Subcutaneous abdominal adipose tissue (tissue), 5 donors: ENCODE results near the gene EXD3.

Experiments
- H3K27ac ChIP-seq: one replicate; pipeline ENCODE4 v1.7.0; 2013; ENCODE audit warnings: low read depth, mild to moderate bottlenecking, inconsistent platforms, low read length, moderate library complexity
- H3K27me3 ChIP-seq, 5 donors: one replicate each; pipeline ENCODE4 v1.7.0; 2013; ENCODE audit warnings: low read length in 5 of 5, inconsistent platforms in 1 of 5; ENCODE audit not compliant: control insufficient read depth in 5 of 5, insufficient read depth in 4 of 5
- H3K36me3 ChIP-seq, 5 donors: one replicate each; pipeline ENCODE4 v1.7.0; 2013; ENCODE audit warnings: low read length in 5 of 5; ENCODE audit not compliant: control insufficient read depth in 5 of 5, insufficient read depth in 5 of 5
- H3K4me1 ChIP-seq, 5 donors: one replicate each; pipeline ENCODE4 v1.7.0; 2013; ENCODE audit warnings: low read length in 5 of 5, mild to moderate bottlenecking in 3 of 5, moderate library complexity in 1 of 5; ENCODE audit not compliant: control insufficient read depth in 5 of 5, insufficient read depth in 5 of 5
- H3K4me3 ChIP-seq, 5 donors: one replicate each; pipeline ENCODE4 v1.7.0; 2013; ENCODE audit warnings: low read length in 5 of 5, low read depth in 1 of 5
- H3K9ac ChIP-seq, 5 donors: one replicate each; pipeline ENCODE4 v1.7.0; 2013; ENCODE audit warnings: low read length in 5 of 5, mild to moderate bottlenecking in 4 of 5, moderate library complexity in 3 of 5
- H3K9me3 ChIP-seq, 5 donors: one replicate each; pipeline ENCODE4 v1.7.0; 2013; ENCODE audit warnings: low read length in 5 of 5; ENCODE audit not compliant: control insufficient read depth in 5 of 5
- donor health status: healthy.
- donor health status: healthy.
- donor health status: healthy.
- donor health status: healthy.
- donor health status: healthy.

EXD3 gene

DNA sequence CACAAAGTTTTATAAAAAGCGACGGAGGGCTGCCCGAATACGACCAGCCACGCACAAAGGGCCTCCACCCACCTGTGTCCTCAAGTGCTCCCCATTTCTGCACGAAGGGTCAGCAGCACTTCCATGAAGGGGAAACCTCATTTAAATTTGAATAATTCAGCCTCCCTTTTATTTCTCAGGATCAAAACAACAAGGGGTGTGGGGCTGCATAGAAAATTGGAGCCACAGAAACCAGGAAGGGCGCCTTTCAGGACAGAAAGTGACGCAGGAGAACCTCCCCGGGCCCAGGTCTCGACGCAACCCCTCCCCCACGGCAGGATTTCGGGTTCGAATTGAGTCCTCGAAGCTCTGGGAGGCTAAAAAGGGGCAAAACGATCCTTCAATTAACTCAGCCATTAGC is 123.0 kb downstream of the EXD3 start:
- H3K27me3 ChIP-seq = peaks cover 38 to 64% (median 57%) of the 10 kb centered on the region in 5 donors
- peak overlapping the region in 4 of 5 donors; percentile 40 to 92 (median 77) for H3K4me3 ChIP-seq
- peaks cover 0 to 73% (median 56%) of the 10 kb centered on the region in 5 donors for H3K4me1 ChIP-seq
- peak overlapping the region; percentile 41 for H3K27ac ChIP-seq
- H3K9ac ChIP-seq = no peak overlapping the region
- peaks cover 0 to 3% (median 0%) of the 10 kb centered on the region in 5 donors for H3K36me3 ChIP-seq
- H3K9me3 ChIP-seq = no peaks in the 10 kb centered on the region

DNA sequence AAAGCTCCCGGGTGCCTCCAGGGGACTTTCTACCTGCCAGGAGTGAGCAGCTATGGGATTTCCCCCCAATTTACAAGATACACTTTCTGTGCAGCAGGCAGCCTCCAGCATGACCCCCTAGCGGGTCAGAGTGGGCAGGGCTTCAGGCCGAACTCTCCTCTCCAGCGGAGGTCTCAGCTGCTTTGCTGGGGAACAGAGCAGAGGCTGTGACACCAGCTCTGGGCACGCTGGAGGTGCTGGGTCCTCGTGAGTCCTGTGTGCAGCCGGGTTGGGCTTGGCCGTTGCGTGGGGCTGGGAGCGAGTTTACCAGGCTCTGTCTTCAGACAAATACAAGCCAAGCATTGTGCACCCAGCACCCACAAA is 123.8 kb downstream of the EXD3 start:
- H3K9me3 ChIP-seq = peaks cover 0 to 5% (median 3%) of the 10 kb centered on the region in 5 donors
- H3K4me3 ChIP-seq = peak overlapping the region in 4 of 5 donors; percentile 35 to 92 (median 77)
- peak overlapping the region; percentile 60 for H3K27ac ChIP-seq
- peak overlapping the region in 1 of 5 donors; percentile 35 for H3K9ac ChIP-seq
- peaks cover 0 to 3% (median 0%) of the 10 kb centered on the region in 5 donors for H3K36me3 ChIP-seq
- H3K4me1 ChIP-seq = peaks cover 0 to 71% (median 53%) of the 10 kb centered on the region in 5 donors
- peaks cover 34 to 64% (median 53%) of the 10 kb centered on the region in 5 donors for H3K27me3 ChIP-seq

DNA sequence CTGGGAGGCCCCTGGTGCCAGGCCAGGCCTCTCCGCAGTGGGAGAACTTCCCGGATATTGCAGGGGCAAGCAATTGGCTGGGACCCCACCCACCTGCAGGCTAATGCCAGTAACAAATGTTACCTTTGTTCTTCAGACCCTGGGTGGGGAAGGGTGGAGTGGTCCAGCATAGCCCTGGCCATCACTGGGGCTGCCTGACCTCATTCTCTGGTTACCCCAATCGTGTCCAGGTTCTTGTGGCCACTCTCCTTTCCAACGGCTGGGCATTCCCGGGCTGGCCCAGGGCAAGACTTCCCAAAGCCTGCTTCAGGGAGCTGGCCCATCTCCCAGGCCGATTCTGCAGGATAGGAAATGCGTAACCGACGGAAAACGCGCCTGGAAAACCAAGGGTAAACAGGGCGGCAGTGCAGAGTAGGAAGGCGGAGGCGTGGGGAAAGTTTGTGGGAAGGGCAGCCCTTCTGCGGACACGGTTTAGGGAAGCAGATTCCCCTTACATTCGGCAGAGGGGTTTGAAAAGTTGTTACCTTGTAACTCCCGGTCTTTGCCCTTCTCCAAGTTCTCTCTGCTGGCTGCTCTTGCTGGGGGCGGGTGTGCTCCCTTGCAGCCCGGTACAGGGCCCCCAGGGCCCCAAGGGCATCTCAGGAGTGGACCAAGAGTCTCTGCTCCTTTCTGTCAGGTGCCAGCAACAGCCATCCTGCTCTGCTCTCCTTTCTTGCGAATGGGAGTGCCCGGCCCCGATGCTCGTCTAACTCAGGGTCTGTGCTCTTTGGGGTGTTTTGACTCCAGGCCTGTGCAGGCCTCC is 124.4 kb downstream of the EXD3 start:
- Histone ChIP-seq H3K27me3 (peaks cover 31 to 64% (median 51%) of the 10 kb centered on the region in 5 donors), H3K4me3 (peak overlapping the region in 4 of 5 donors; percentile 35 to 92 (median 77)), H3K27ac (peak overlapping the region; percentile 74), H3K9me3 (peaks cover 0 to 5% (median 4%) of the 10 kb centered on the region in 5 donors), H3K4me1 (peaks cover 0 to 71% (median 54%) of the 10 kb centered on the region in 5 donors), H3K9ac (peak overlapping the region in 1 of 5 donors; percentile 35), H3K36me3 (peaks cover 0 to 3% (median 0%) of the 10 kb centered on the region in 5 donors)

DNA sequence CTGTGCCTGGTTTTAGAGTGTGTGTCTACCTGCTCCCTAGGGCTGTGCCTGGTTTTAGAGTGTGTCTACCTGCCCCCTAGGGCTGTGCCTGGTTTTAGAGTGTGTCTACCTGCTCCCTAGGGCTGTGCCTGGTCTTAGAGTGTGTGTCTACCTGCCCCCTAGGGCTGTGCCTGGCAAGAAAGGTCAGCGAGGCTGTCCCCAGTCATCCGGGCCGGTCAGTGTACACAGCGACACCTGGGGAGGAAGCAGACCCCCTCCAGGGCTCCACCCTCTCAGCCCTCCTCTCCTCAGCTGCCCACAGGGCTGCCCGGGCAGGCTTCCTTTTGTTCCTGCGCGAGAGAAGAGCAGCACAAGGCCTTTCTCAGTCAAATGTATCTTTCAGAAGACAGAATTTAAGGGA is 125.0 kb downstream of the EXD3 start:
- Histone ChIP-seq H3K4me3 (peak overlapping the region in 2 of 5 donors; percentile 73 to 92), H3K27me3 (peaks cover 31 to 59% (median 53%) of the 10 kb centered on the region in 5 donors), H3K36me3 (peaks cover 0 to 3% (median 0%) of the 10 kb centered on the region in 5 donors), H3K9ac (peak overlapping the region in 2 of 5 donors; percentile 26 to 59), H3K4me1 (peaks cover 0 to 65% (median 49%) of the 10 kb centered on the region in 5 donors), H3K9me3 (peaks cover 0 to 5% (median 4%) of the 10 kb centered on the region in 5 donors), H3K27ac (peak overlapping the region; percentile 74)

DNA sequence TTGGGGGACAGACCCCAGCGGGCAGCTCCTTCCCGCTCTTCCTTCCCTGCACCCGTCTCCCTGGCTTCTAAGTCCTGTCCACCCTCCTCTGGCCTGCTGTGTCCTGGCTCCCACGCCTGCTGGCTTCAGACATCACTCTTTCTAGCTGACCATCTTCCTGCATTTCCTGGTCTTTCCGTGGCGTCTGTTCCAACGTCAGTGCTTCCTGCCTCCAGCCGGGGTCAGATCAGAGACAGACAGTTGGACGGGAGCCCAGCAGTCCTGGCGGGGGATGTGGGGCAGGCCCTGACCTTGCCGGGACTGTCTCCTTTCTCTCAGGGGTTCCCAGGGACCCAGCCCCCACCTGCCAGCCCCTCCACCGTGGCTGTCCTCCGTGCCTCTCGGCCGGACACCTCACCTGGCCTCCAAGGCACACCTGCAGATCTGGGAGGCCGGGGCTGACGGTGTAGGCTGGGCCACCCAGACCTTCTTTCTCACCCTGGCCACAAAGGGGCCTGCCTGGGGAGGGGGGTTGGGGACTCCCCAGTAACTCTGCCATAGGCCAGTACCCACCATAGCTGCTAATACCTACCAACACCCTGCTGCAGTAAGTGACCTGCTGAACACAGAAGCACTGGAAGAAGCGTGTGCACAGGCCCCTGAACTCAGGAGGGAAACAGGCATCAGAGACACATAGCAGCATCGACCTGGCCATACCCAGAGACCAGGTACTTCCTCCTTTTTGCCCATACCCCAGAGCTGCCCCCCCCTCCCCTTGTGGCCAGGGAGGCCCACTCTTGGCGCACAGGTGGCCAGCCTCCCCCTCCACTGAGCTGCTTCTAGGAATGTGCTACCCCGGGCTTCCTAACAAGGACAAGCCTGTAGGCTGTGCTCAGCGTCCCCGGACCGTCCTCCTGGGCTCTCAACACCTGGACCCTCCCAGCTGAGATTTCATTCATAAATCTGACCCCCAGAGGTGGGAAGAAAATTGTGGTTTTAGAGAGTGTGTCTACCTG is 126.0 kb downstream of the EXD3 start:
- peak overlapping the region in 4 of 5 donors; percentile 49 to 60 (median 58) for H3K4me3 ChIP-seq
- peaks cover 0 to 5% (median 4%) of the 10 kb centered on the region in 5 donors for H3K9me3 ChIP-seq
- peak overlapping the region; percentile 74 for H3K27ac ChIP-seq
- peaks cover 0 to 59% (median 43%) of the 10 kb centered on the region in 5 donors for H3K4me1 ChIP-seq
- peak overlapping the region in 3 of 5 donors; percentile 26 to 61 (median 52) for H3K9ac ChIP-seq
- peaks cover 0 to 3% (median 0%) of the 10 kb centered on the region in 5 donors for H3K36me3 ChIP-seq
- peaks cover 31 to 60% (median 54%) of the 10 kb centered on the region in 5 donors for H3K27me3 ChIP-seq

DNA sequence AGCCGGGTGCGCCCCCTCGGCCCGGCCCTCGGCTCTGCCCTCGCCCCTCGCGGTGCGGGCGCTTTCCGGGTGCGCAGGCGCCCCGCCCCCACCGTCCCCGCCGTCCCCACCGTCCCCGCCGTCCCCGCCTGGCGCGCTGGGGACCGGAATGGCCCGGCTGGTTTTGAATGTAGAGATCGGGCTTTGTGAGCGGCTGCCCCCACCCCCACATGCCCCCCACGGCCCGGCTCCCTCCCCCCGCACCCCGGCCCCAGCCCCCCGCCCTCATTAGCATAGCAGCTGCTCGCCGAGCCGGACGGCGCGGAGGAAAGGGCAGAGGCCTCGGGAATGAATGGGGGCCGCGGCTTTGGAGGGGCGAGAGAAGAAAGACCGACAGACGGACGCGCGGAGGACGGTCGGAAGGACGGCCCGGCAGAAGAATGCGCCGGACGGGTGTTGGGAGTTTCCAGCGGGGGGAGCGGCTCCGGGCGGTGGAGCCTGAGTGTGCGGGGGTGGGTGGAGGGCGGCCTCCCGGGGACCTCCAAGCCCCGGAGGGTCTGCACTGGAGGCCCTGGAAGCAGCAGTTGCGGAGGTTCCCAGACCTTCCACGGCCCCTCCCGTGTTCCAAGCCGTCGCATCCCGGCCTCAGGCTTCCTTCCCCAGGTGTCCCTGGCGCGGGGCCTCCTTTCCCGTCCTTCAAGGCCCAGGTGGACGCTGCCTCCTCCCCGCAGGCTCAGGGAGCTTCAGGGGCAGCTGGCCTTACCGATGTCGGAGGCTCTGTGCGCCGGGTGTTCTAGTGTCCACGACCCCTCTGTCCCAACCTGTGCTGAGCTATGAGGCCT is 126.9 kb downstream of the EXD3 start:
- peak overlapping the region; percentile 74 for H3K27ac ChIP-seq
- peak overlapping the region in 4 of 5 donors; percentile 49 to 60 (median 58) for H3K4me3 ChIP-seq
- peaks cover 0 to 5% (median 4%) of the 10 kb centered on the region in 5 donors for H3K9me3 ChIP-seq
- peaks cover 0 to 53% (median 38%) of the 10 kb centered on the region in 5 donors for H3K4me1 ChIP-seq
- peaks cover 31 to 56% (median 51%) of the 10 kb centered on the region in 5 donors for H3K27me3 ChIP-seq
- H3K36me3 ChIP-seq = peaks cover 0 to 3% (median 0%) of the 10 kb centered on the region in 5 donors
- H3K9ac ChIP-seq = peak overlapping the region in 4 of 5 donors; percentile 3 to 61 (median 39)

DNA sequence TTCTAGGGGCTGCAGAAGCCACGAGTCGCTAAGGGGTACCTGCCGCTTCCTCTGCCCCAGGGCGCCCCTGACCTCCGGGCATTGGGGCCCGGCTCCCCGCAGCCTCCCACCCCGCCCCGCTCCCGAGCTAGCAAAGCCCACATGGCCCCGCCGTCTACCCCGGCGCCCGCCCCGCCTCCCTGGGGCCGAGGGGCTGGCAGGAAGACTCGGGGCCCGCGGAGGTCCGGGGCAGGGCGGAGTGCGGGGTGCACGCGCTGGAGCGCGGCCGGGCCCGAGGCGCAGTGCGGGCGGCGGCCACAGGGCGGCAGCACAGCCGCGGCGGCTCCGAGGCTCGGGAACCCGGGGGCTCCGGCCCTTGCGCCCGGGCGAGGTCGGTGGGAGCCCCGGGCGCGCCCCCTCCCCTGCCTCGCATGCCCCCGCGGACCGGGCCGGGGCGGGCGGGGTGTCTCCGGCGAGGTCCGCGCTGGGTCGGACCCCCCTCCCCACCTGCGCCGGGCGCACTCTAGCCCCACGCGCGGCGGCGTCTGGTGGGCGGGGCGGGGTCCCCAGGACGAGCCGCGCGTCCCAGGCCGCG is 127.6 kb downstream of the EXD3 start:
- Histone ChIP-seq H3K4me3 (peak overlapping the region in 2 of 5 donors; percentile 11 to 44), H3K9me3 (peaks cover 0 to 5% (median 4%) of the 10 kb centered on the region in 5 donors), H3K27me3 (peaks cover 31 to 54% (median 48%) of the 10 kb centered on the region in 5 donors), H3K4me1 (peaks cover 0 to 49% (median 38%) of the 10 kb centered on the region in 5 donors), H3K9ac (peak overlapping the region in 1 of 5 donors; percentile 30), H3K27ac (no peak overlapping the region), H3K36me3 (peaks cover 0 to 3% (median 0%) of the 10 kb centered on the region in 5 donors)

DNA sequence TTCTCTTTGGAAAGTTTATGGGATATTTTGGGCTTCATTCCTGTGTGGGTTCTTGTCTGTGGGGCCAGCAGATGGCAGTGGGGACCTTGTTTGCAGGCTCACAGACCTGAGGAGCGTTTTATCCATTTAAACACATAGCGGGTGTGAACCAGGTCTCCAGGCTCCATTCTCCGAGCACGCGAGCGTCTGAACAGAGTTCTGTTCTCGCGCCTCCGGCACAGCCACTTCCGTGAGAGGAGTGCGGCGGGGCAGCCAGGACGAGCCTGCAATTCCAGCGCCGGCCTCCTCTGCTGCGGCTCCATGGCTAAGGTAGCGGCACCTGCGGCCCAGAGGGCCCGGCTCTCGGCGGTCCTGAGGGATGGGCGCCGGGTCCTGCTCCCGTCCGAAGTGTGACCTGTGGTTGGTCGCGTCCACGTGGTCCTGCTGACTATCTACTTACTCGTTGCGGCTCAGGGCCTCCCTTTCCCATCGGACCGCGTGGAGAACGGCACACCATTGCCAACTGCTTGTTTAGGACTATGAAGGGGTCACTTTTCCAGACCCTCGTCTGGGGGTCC is 128.2 kb downstream of the EXD3 start:
- Histone ChIP-seq H3K9me3 (peaks cover 0 to 5% (median 4%) of the 10 kb centered on the region in 5 donors), H3K27ac (no peak overlapping the region), H3K9ac (peak overlapping the region in 1 of 5 donors; percentile 30), H3K4me3 (peak overlapping the region in 2 of 5 donors; percentile 11 to 44), H3K27me3 (peaks cover 26 to 49% (median 44%) of the 10 kb centered on the region in 5 donors), H3K4me1 (peaks cover 0 to 46% (median 38%) of the 10 kb centered on the region in 5 donors), H3K36me3 (peaks cover 0 to 3% (median 0%) of the 10 kb centered on the region in 5 donors)
